Measurements from ENCODE around the gene GCLC. TPM values are rescaled to one million over a fixed set of nuclear protein-coding genes. Genes with fewer than 3 reads are reported as not detected.

Gene GCLC
- total and polyA plus RNA-seq, 10 of the 15 experiments (the other 5 are each of a cell fraction or from before 2014, with no cell fraction given), result 6.5 to 23.6 (median 12.5) TPM

GRCh38 chr6:53492860-53493634 lies 51.9 kb downstream of the GCLC start:
- WGBS (ENCODE audit: insufficient coverage, insufficient replicate concordance, low lambda C conversion rate, missing lambda C conversion rate), result 19% methylated on average over 11 of the region's 11 CpGs
- ChIA-PET POLR2A (no interaction called here), SMC1A (ENCODE audit: uncharacterized antibody, unreplicated experiment) (interaction anchor here (0.5 to 3.6 kb wide), 36 partner anchors 8 to 463 kb away, joined by 3 to 42 read pairs (median 4); partner anchors contain the start of gene LRRC1), CTCF (interaction anchor here (0.6 to 9.6 kb wide), 58 partner anchors 9 to 463 kb away, joined by 3 to 261 read pairs (median 4); partner anchors contain the start of gene GCLC), RAD21 (ENCODE audit: unreplicated experiment) (interaction anchor here (0.7 to 2.9 kb wide), 20 partner anchors 11 to 463 kb away, joined by 3 to 27 read pairs (median 4); partner anchors contain the start of gene GCLC)
- H3K79me2 ChIP-seq (ENCODE audit: control insufficient read depth, insufficient read depth, low read length), result no peaks in the 10 kb centered on the region
- H3K4me2 ChIP-seq (ENCODE audit: control insufficient read depth, insufficient read depth), result no peak overlapping the region
- H3K36me3 ChIP-seq (ENCODE audit: control insufficient read depth in 2 of 2, insufficient read depth in 2 of 2, low read length in 1 of 2), result no peaks in the 10 kb centered on the region
- in situ Hi-C loops (cut with MboI) (loop anchor here (5.0 kb wide), 2 partner anchors 159 to 239 kb away; no protein-coding TSS in a partner anchor), intact Hi-C loops (cut with micrococcal nuclease; ENCODE audit: unreplicated experiment) (loop anchor here (1.0 to 2.0 kb wide), 4 partner anchors 46 to 233 kb away; no protein-coding TSS in a partner anchor)
- no peaks in the 10 kb centered on the region for H4K20me1 ChIP-seq (ENCODE audit: control insufficient read depth, insufficient read depth)
- DNase-seq (ENCODE audit: low read depth, low spot score) (no peak), ATAC-seq (peak; percentile 82), FAIRE-seq (peak; percentile 86)
- no peak overlapping the region for H3K27ac ChIP-seq (ENCODE audit: control insufficient read depth, insufficient read depth)
- BruUV-seq (replicated peaks), result no TSS peak
- no peak overlapping the region for H3K9ac ChIP-seq (ENCODE audit: control insufficient read depth, insufficient read depth, low read length)
- H3K27me3 ChIP-seq (replicated peaks in 1 of 2; ENCODE audit: control insufficient read depth in 2 of 2, insufficient read depth in 2 of 2, low read length in 1 of 2), result no peaks in the 10 kb centered on the region
- H2AFZ ChIP-seq (ENCODE audit: control insufficient read depth, low read depth, low read length), result no peak overlapping the region
- no peak for TF ChIP-seq RBBP5 (conservative IDR thresholded peaks at IDR 0.05)
- no peak for TF ChIP-seq SP1 (IDR thresholded peaks at IDR 0.05; ENCODE audit: low read depth, low read length)
- TF ChIP-seq RB1 (IDR thresholded peaks at IDR 0.05; ENCODE audit: borderline replicate concordance), result no peak
- no peak for TF ChIP-seq SRF (IDR thresholded peaks at IDR 0.05; ENCODE audit: low read depth in 2 of 2, low read length in 2 of 2)
- no peak for TF ChIP-seq SKIL (IDR thresholded peaks at IDR 0.05; ENCODE audit: low read depth, poor library complexity, severe bottlenecking)
- TF ChIP-seq RAD21 (IDR thresholded peaks at IDR 0.05; ENCODE audit: insufficient read depth, low read depth, low read length), result peak; percentile 79
- TF ChIP-seq CREB1 (IDR thresholded peaks at IDR 0.05; ENCODE audit: low read depth), result no peak
- TF ChIP-seq SMC3 (IDR thresholded peaks at IDR 0.05; ENCODE audit: borderline replicate concordance, low read length), result peak; percentile 78; the same call in 1 of the 2 replicates
- no peak for TF ChIP-seq BMI1 (IDR thresholded peaks at IDR 0.05; ENCODE audit: borderline replicate concordance)
- TF ChIP-seq CTCF (IDR thresholded peaks at IDR 0.05 in 2 of 3, conservative IDR thresholded peaks at IDR 0.05 in 1 of 3; ENCODE audit: control insufficient read depth in 2 of 3, extremely low read depth in 1 of 3, insufficient read depth in 1 of 3, low read depth in 3 of 3, low read length in 3 of 3), result peak; percentile 54 to 73 (median 71); a peak in 5 of 6 replicates
- H3K4me1 ChIP-seq (ENCODE audit: control insufficient read depth, insufficient read depth, low read length), result no peaks in the 10 kb centered on the region
- H3K4me3 ChIP-seq, result no peak overlapping the region
- H3K9me3 ChIP-seq (replicated peaks; ENCODE audit: control insufficient read depth, insufficient read depth, low read length), result no peaks in the 10 kb centered on the region

All from GM12878 (cell line).